Measurements from ENCODE around the gene PRKCB. TPM values are rescaled to one million over a fixed set of nuclear protein-coding genes. Genes with fewer than 3 reads are reported as not detected.

Gene PRKCB
- total RNA-seq, 4 donors from 2014 or later: 7.7 to 40.0 (median 12.2) TPM

GRCh38 chr16:23843143-23843542 lies 7.4 kb downstream of the PRKCB start:
- H3K36me3 ChIP-seq: no peaks in the 10 kb centered on the region
- H3K27me3 ChIP-seq: peaks cover 15% of the 10 kb centered on the region
- H3K4me1 ChIP-seq: no peaks in the 10 kb centered on the region
- H3K27ac ChIP-seq: no peak overlapping the region
- no peak overlapping the region for H3K4me3 ChIP-seq
- no peaks in the 10 kb centered on the region for H3K9me3 ChIP-seq
- no peak for TF ChIP-seq POLR2A (IDR thresholded peaks at IDR 0.05)
- no peak for TF ChIP-seq EP300 (IDR thresholded peaks at IDR 0.05)
- TF ChIP-seq CTCF (IDR thresholded peaks at IDR 0.05): no peak
- no peak for TF ChIP-seq POLR2AphosphoS5 (IDR thresholded peaks at IDR 0.05)
- 79% methylated on average over 4 of the region's 4 CpGs for WGBS
- no peak for DNase-seq (ENCODE audit: low spot score in 2 of 2)

- H3K4me1 ChIP-seq: no peaks in the 10 kb centered on the region
- TF ChIP-seq CTCF (IDR thresholded peaks at IDR 0.05) (no peak), POLR2A (IDR thresholded peaks at IDR 0.05) (no peak), EP300 (IDR thresholded peaks at IDR 0.05) (no peak), POLR2AphosphoS5 (IDR thresholded peaks at IDR 0.05) (no peak)
- 54% methylated on average over 3 of the region's 3 CpGs for WGBS
These were observed 11.5 kb downstream of the PRKCB start for GRCh38 chr16:23847251-23847650.

GRCh38 chr16:23847948-23848347 lies 12.2 kb downstream of the PRKCB start:
- no peaks in the 10 kb centered on the region for H3K36me3 ChIP-seq
- no peaks in the 10 kb centered on the region for H3K27me3 ChIP-seq
- TF ChIP-seq EP300 (IDR thresholded peaks at IDR 0.05) (no peak), POLR2AphosphoS5 (IDR thresholded peaks at IDR 0.05) (no peak), CTCF (IDR thresholded peaks at IDR 0.05) (no peak), POLR2A (IDR thresholded peaks at IDR 0.05) (no peak)
- no peak overlapping the region for H3K4me3 ChIP-seq
- H3K9me3 ChIP-seq: no peaks in the 10 kb centered on the region
- 66% methylated on average over 3 of the region's 3 CpGs for WGBS
- DNase-seq (ENCODE audit: low spot score in 2 of 2): no peak
- no peak overlapping the region for H3K27ac ChIP-seq
- no peaks in the 10 kb centered on the region for H3K4me1 ChIP-seq

More at GRCh38 chr16:23847251-23847650, 11.5 kb downstream of the PRKCB start:
- H3K4me3 ChIP-seq: no peak overlapping the region
- H3K36me3 ChIP-seq: no peaks in the 10 kb centered on the region
- H3K27ac ChIP-seq: no peak overlapping the region
- H3K27me3 ChIP-seq: no peaks in the 10 kb centered on the region
- H3K9me3 ChIP-seq: no peaks in the 10 kb centered on the region
- DNase-seq (ENCODE audit: low spot score in 2 of 2): no peak

- 77% methylated on average over 9 of the region's 9 CpGs for WGBS
- TF ChIP-seq CTCF (IDR thresholded peaks at IDR 0.05) (no peak), EP300 (IDR thresholded peaks at IDR 0.05) (no peak), POLR2A (IDR thresholded peaks at IDR 0.05) (no peak), POLR2AphosphoS5 (IDR thresholded peaks at IDR 0.05) (no peak)
These were observed 13.2 kb downstream of the PRKCB start for GRCh38 chr16:23848958-23849357.

GRCh38 chr16:23852794-23853562 lies 17.2 kb downstream of the PRKCB start:
- DNase-seq (ENCODE audit: low spot score in 2 of 2): no peak
- TF ChIP-seq EP300 (IDR thresholded peaks at IDR 0.05) (no peak), POLR2AphosphoS5 (IDR thresholded peaks at IDR 0.05) (no peak), POLR2A (IDR thresholded peaks at IDR 0.05) (no peak), CTCF (IDR thresholded peaks at IDR 0.05) (no peak)
- no peak overlapping the region for H3K27ac ChIP-seq

More at GRCh38 chr16:23848958-23849357, 13.2 kb downstream of the PRKCB start:
- Histone ChIP-seq H3K27me3 (no peaks in the 10 kb centered on the region), H3K27ac (no peak overlapping the region), H3K4me3 (no peak overlapping the region), H3K4me1 (no peaks in the 10 kb centered on the region), H3K36me3 (no peaks in the 10 kb centered on the region), H3K9me3 (no peaks in the 10 kb centered on the region)
- DNase-seq (ENCODE audit: low spot score in 2 of 2): no peak

More at GRCh38 chr16:23852794-23853562, 17.2 kb downstream of the PRKCB start:
- Histone ChIP-seq H3K27me3 (no peaks in the 10 kb centered on the region), H3K4me3 (no peak overlapping the region), H3K36me3 (no peaks in the 10 kb centered on the region), H3K9me3 (no peaks in the 10 kb centered on the region), H3K4me1 (no peaks in the 10 kb centered on the region)
- WGBS: 46% methylated on average over 5 of the region's 5 CpGs
